Gastrocnemius medialis (tissue), 4 donors: ENCODE results near the gene ANXA1. TPM values are rescaled to one million over a fixed set of nuclear protein-coding genes. Genes with fewer than 3 reads are reported as not detected.

Source experiments
- ATAC-seq, 2 donors: fragments of 150-250 bp; one replicate each; pipeline ENCODE4 v1.9.1; 2016
- DNase-seq, 2 donors: peaks; one replicate each; pipeline ENCODE4 v3.0.0-alpha.2; 2019
- H3K27ac ChIP-seq, 4 donors: fragments of 200-600 bp; sonication (generic); 1 replicate in 1 of 4; 2 replicates in 3 of 4; pipeline ENCODE4 v1.5.1; 2016 to 2018; ENCODE audit warnings: mild to moderate bottlenecking in 2 of 4, moderate library complexity in 1 of 4
- H3K27me3 ChIP-seq, 3 donors: fragments of 200-600 bp; sonication (generic) in 2 of 3; 1 replicate in 1 of 3; 2 replicates in 2 of 3; pipeline versions ENCODE4 v1.5.1 to v1.6.0; 2016 to 2019; ENCODE audit warnings: mild to moderate bottlenecking in 1 of 3, moderate library complexity in 1 of 3
- H3K36me3 ChIP-seq, 2 donors: fragments of 200-600 bp; sonication (generic) in 1 of 2; one replicate each; pipeline ENCODE4 v1.5.1; 2017 to 2018
- H3K4me1 ChIP-seq, 2 donors: fragments of 200-600 bp; sonication (generic) in 1 of 2; one replicate each; pipeline ENCODE4 v1.5.1; 2016 to 2017; ENCODE audit warnings: mild to moderate bottlenecking in 2 of 2
- H3K4me3 ChIP-seq, 4 donors: fragments of 200-600 bp; sonication (generic) in 3 of 4; 1 replicate in 1 of 4; 2 replicates in 3 of 4; pipeline ENCODE4 v1.5.1; 2016 to 2019; ENCODE audit warnings: mild to moderate bottlenecking in 2 of 4
- H3K9me3 ChIP-seq, 3 donors: fragments of 200-600 bp; sonication (generic) in 2 of 3; 1 replicate in 1 of 3; 2 replicates in 2 of 3; pipeline ENCODE4 v1.5.1; 2016 to 2019
- POLR2A ChIP-seq, 2 donors: fragments of 450-650 bp; IDR thresholded peaks; one replicate each; pipeline ENCODE4 v1.6.1; 2017; ENCODE audit warnings: antibody characterized with exemption in 2 of 2, mild to moderate bottlenecking in 2 of 2, moderate library complexity in 2 of 2
- in situ Hi-C, 4 donors: fragments of 200-750 bp; cut with MboI; loops; one replicate each; pipeline versions ENCODE4 v1.15.0 to v1.8.0; 2017; ENCODE audit warnings: low sequenced_read_pairs in 4 of 4
- intact Hi-C: fragments of 100-400 bp; cut with DNase I; formaldehyde crosslinking; loops from one replicate; pipeline ENCODE4 v1.15.1; 2023; ENCODE audit warnings: low total_unique reads
- total RNA-seq, 4 donors: library from RNA; depleted of rRNA; stranded (reverse); fragments of >200 nt; gene quantifications; one replicate each; pipeline versions ENCODE4 v1.1.0 to v1.2.3, GENCODE V29; 2016
- TF ChIP-seq, protein P1 (sequence below), 5 experiments: fragments of 450-650 bp in 3 of 5; fragments of 200-600 bp in 2 of 5; sonication (generic) in 2 of 5; IDR thresholded peaks in 4 of 5; conservative IDR thresholded peaks in 1 of 5; 1 replicate in 4 of 5; 2 replicates in 1 of 5; pipeline ENCODE4 v1.5.1; 2016 to 2019; ENCODE audit warnings: antibody characterized with exemption in 5 of 5, mild to moderate bottlenecking in 3 of 5, moderate library complexity in 3 of 5

The ANXA1 gene
- total RNA-seq, 4 donors from 2014 or later, result 22.2 to 41.7 (median 31.1) TPM

DNA sequence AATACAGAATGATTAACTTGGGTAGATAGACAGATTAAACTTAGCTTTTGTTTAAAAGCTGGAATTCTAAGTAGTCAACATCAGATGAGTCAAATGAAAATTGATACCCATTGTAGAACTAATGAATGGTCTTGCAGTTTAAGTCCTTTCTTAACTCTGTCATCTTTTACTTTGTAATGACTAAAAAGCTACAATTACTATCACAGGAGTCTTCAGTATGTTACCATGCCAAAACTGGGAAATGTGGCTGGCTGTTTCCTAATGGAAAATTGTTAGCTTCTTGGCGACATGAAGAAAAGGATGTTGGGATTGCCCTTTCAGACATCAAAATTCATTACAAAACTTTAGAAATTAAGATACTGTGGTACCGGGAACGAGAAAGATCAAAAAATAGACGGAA, 20.2 kb upstream of the ANXA1 start:
- DNase-seq (no peak), ATAC-seq (no peak)
- no peak for TF ChIP-seq POLR2A (IDR thresholded peaks at IDR 0.05)
- TF ChIP-seq, protein P1, sequence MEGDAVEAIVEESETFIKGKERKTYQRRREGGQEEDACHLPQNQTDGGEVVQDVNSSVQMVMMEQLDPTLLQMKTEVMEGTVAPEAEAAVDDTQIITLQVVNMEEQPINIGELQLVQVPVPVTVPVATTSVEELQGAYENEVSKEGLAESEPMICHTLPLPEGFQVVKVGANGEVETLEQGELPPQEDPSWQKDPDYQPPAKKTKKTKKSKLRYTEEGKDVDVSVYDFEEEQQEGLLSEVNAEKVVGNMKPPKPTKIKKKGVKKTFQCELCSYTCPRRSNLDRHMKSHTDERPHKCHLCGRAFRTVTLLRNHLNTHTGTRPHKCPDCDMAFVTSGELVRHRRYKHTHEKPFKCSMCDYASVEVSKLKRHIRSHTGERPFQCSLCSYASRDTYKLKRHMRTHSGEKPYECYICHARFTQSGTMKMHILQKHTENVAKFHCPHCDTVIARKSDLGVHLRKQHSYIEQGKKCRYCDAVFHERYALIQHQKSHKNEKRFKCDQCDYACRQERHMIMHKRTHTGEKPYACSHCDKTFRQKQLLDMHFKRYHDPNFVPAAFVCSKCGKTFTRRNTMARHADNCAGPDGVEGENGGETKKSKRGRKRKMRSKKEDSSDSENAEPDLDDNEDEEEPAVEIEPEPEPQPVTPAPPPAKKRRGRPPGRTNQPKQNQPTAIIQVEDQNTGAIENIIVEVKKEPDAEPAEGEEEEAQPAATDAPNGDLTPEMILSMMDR (IDR thresholded peaks at IDR 0.05 in 4 of 5, conservative IDR thresholded peaks at IDR 0.05 in 1 of 5), result no peak
- Histone ChIP-seq H3K36me3 (no peaks in the 10 kb centered on the region), H3K9me3 (no peaks in the 10 kb centered on the region), H3K27ac (peak overlapping the region; percentile 60 to 78 (median 68)), H3K27me3 (no peaks in the 10 kb centered on the region), H3K4me1 (peaks cover 6 to 24% of the 10 kb centered on the region in 2 donors), H3K4me3 (peak overlapping the region in 3 of 4 donors; percentile 60 to 81 (median 62))
- in situ Hi-C loops (no loop called here), intact Hi-C loops (no loop called here)

DNA sequence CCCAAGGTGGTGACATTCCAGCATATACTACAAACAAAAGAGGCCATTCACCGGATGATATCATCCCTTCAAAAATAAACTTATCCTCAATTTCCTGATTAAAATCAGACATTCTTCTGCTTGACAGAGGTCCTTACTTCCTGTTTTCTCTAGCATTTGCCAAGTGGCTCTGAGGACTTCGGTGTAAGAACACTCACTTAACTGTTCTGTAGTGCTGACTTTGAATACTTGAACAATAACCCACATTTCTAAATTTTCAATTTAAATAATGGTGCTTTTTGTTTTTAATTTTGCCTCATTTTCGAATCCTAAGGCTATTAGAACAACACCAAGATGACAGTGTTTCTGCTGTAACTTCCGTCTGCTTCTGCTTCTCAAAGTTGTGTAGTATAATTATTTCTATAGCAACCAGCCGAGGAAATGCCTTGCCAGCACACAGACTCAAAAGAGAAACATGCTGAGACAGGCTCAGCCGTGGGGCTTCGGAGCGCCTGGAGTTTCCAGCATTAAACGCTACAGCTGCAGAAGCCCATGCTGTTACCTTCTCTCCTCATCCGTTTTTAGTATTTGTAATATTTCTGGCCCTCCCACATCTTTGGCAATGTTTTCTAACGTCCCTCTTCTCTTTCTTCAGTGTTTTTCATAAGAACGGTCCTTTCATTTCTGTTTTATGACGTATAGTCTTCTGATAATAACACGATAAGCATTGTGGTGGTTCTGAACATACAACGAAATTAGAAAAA, 19.5 kb upstream of the ANXA1 start:
- Histone ChIP-seq H3K36me3 (no peaks in the 10 kb centered on the region), H3K27me3 (no peaks in the 10 kb centered on the region), H3K27ac (peak overlapping the region; percentile 60 to 78 (median 68)), H3K4me1 (peaks cover 10 to 31% of the 10 kb centered on the region in 2 donors), H3K4me3 (peak overlapping the region; percentile 58 to 81 (median 61)), H3K9me3 (no peaks in the 10 kb centered on the region)
- in situ Hi-C loops, result no loop called here
- intact Hi-C loops, result loop anchor here (1.0 kb wide), 1 partner anchor 19 kb away; the partner anchor contains the start of gene ANXA1
- peak; percentile 44 to 48 for DNase-seq
- peak in 1 of 2 donors; percentile 46 for TF ChIP-seq POLR2A (IDR thresholded peaks at IDR 0.05)
- TF ChIP-seq, protein P1 (IDR thresholded peaks at IDR 0.05 in 4 of 5, conservative IDR thresholded peaks at IDR 0.05 in 1 of 5), result no peak
- peak; percentile 85 to 88 for ATAC-seq

DNA sequence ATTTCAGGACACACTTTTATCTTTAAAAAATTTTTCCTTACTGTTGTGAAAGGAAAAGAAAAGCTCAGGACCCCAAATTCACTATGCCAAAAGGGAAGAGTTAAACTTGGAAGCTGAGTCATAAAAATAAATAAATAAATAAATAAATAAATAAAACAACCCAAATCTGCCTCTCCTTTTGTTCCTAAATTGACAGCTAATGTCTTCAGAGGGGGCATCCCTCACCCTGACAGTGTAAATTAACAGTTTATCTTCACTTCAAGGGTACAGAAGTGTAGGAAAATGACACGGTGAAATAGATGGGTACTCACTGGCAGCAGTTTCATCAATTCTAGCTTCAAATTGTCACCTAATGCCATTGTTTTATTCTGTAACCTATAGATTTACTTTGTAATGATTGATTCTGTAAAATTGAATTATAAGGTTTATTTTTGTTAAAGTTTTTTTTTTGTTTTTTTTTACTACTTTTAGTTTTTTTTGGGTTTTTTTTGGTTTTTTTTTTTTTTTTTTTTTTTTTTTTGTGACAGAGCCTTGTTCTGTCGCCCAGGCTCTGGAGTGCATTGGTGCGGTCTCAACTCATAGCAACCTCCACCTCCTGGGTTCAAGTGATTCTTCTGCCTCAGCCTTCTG, 18.5 kb upstream of the ANXA1 start:
- in situ Hi-C loops, result no loop called here
- peaks cover 12 to 38% of the 10 kb centered on the region in 2 donors for H3K4me1 ChIP-seq
- intact Hi-C loops, result no loop called here
- no peaks in the 10 kb centered on the region for H3K27me3 ChIP-seq
- peak overlapping the region; percentile 60 to 78 (median 68) for H3K27ac ChIP-seq
- H3K9me3 ChIP-seq, result no peaks in the 10 kb centered on the region
- ATAC-seq (no peak), DNase-seq (no peak)
- no peaks in the 10 kb centered on the region for H3K36me3 ChIP-seq
- no peak for TF ChIP-seq POLR2A (IDR thresholded peaks at IDR 0.05)
- TF ChIP-seq, protein P1 (IDR thresholded peaks at IDR 0.05 in 4 of 5, conservative IDR thresholded peaks at IDR 0.05 in 1 of 5), result no peak
- peak overlapping the region; percentile 58 to 81 (median 61) for H3K4me3 ChIP-seq

DNA sequence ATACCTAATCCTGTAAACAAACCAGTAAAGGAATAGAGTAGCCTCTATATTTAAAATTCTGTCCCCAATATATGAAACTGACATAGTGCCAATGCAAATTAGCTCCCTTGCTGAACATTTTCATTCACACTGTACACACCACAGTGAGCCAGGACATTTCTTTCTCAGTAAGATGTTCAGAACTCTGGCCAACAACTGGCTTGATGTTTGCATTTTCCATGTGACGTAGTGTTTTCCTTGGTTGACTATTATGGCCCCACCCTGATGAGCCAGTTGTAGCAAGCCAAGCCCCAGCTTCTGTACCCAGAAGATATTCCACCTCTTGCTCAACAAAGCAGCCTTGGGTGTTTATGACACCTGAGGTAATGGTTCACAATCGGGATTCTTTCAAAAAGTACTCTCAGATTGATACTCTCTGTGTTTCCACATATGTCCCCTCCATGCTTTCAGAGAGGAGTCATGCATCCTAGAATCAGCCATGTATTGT, 17.7 kb upstream of the ANXA1 start:
- peaks cover 12 to 38% of the 10 kb centered on the region in 2 donors for H3K4me1 ChIP-seq
- no peak for ATAC-seq
- H3K9me3 ChIP-seq, result no peaks in the 10 kb centered on the region
- no peaks in the 10 kb centered on the region for H3K27me3 ChIP-seq
- H3K36me3 ChIP-seq, result no peaks in the 10 kb centered on the region
- intact Hi-C loops (no loop called here), in situ Hi-C loops (no loop called here)
- DNase-seq, result no peak
- H3K4me3 ChIP-seq, result no peak overlapping the region
- no peak overlapping the region for H3K27ac ChIP-seq
- no peak for TF ChIP-seq POLR2A (IDR thresholded peaks at IDR 0.05)
- TF ChIP-seq, protein P1 (IDR thresholded peaks at IDR 0.05 in 4 of 5, conservative IDR thresholded peaks at IDR 0.05 in 1 of 5), result no peak
